Stimulated activated CD4-positive, alpha-beta T cell treated with anti-CD3 and anti-CD28 coated beads, Interleukin-15, amount 100 ng/mL, for 1 hour (primary cell): ENCODE results near the gene PSAP.

Experiments
- DNase-seq, 2 donors: peaks; one replicate each; pipeline ENCODE4 v3.0.0-alpha.2; 2020; ENCODE audit warnings: low read depth in 1 of 2, low spot score in 1 of 2

PSAP gene

DNA sequence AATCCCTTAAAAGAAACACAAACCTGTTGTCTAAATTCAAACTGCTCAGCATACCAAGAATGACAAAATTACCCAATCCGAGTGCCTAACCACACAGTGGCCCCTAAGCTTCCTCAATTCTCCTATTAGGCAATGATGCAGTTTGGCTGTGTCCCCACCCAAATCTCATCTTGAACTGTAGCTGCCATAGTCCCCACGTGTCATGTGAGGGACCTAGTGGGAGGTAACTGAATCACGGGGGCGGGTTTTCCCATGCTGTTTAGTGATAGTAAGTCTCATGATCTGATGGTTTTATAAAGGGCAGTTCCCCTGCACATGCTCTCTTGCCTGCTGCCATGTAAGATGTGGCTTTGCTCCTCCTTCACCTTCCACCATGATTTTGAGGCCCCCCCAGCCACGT is 21.9 kb downstream of the PSAP start:
- no peak for DNase-seq

DNA sequence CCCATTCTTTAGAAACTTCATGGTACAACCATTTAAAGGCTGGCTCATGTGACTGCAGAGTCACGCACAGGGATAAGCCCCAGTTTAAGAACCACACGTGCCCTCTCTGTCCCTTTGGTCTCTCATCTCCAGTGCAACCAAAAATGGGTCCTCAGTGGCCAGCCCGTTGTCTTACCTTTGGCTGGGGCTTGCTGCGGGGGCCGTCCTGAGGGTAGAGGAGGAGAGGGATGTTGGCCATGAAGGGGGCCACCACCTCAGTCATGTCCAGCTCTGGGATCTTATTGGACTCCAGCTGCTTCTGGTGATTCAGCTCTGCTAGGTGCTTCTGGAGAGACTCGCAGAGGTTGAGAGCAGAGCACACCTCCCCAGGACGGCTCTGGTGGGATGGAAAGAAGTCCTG is 22.3 kb downstream of the PSAP start:
- DNase-seq: no peak

DNA sequence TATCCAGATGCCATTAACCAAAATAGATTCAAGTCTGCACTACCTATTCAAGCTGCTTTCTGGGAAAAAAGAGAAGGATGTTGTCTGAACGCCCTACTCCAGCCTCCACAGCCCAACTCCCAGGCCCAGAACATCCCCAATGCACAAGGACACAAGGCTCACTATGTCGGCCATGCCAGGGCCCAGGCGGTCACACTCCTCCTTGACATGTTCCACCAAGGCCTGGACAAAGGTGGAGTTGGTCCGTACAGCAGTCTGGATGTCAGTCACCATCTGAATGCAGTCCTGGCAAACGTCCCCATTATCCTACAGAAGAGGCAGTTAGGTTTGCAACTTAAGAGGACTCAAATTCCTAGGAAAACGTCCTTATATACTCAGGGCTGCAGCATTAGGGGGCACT is 23.2 kb downstream of the PSAP start:
- DNase-seq: no peak

DNA sequence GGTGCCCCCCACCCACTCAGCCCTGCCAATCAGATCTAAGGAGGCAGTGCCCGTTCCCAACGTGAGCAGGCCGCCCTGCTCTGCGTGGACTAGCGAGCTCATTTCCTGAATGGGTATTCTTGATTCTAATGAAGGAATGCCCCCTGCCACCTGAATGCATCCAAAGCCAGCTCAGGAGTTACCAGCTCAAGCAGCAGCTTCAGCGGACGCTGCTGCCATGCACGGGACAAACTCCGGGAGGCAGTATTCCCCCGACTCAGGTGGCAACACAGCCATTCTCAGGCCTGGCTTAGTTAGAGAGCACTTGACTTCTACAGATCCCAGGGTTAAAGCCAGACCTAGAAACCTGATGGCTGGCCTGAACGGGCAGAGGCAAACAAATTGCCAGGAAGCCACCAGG is 25.8 kb downstream of the PSAP start:
- DNase-seq: no peak

DNA sequence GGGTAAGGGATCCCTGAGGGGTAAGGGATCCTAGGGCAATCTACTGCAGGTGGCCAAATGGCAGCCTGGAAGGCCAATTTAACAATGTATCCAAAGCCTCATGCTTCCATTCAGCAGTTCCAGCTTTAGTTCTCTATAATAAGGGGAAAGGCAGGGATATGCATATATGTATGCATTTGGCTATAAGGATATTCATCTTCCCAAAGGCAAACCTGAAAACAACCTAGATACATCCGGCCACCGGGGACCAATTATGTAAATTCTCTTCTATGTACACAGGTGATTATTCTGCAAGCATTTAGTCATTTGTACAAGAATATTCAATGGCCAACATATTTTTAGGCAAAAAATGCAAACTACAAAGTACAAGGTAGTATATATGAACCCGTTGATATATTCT is 26.7 kb downstream of the PSAP start:
- DNase-seq: no peak

DNA sequence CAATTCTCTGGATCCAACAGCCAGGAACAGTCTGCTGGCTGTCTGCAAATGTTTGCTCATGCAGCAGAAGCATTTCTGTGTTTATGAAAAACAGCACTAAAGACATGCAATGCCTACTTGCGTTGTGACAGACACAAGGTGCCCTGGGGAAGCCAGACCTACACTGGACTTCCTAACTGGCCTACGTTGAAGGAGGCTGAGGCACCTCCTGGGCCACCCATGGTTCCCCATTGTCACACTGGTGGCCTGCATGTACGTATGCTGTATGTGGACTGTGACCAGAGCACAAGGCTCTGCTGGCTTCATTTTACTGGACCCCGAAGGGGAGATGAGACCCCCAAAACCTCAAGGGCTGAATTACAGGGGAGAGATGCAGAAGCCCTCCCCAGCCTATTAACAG is 27.7 kb downstream of the PSAP start:
- no peak for DNase-seq

DNA sequence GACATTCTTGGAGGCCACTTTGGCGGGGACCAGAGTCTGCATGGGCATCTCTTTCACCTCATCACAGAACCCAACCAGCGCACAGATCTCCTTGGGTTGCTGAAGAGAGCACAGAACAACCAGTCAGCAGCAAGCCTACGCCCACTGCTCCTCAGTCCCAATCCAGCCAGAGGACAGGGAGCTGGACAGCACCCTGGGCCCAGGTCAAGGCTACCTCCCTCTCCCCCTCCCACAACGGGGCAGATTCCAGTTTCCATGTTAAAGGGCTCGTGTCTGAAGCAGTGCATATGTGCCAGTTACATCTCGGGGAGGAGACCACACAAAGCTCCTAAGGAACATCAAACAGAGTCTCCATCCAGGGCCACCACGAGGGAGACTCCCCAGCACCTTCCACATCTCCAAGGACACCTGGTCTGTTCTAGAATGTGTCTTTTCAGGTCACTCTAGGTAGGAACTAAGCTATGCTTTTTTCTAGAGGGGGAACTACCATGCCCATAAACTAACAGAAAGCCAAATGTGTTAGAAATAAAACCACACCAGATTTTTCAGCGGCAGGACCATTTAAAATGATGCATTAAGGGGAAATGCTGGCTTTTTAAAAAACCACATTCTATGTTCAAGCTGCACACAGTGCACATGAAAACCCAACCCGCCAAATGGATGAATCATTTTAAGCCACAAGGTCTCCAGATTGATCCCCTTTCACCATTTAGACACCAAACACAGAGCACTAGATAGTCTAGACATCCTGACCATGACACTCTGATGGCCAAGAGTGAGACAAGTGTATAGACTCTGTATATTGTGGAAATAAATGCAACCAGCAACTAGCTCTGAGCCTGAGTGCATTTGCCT is 28.9 kb downstream of the PSAP start:
- DNase-seq: no peak

DNA sequence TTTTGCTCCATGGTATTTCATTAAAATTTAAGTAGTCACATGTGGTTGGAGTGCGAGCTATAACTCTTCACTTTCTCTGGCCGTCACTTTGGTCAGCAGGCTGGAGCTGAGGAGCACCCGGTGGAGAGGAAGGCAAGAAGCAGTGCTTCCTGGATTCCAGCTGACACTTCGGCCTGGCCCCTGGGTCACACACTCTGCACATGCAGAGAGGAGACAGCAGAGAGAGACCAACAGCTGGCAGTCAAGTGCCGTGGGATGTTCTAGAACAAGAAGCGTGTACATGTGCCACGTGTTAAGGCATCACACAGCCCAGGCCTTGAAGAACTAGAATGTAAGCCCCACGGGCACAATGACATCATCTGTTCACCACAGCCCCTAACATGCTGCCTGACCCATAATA is 30.1 kb downstream of the PSAP start:
- DNase-seq: no peak

DNA sequence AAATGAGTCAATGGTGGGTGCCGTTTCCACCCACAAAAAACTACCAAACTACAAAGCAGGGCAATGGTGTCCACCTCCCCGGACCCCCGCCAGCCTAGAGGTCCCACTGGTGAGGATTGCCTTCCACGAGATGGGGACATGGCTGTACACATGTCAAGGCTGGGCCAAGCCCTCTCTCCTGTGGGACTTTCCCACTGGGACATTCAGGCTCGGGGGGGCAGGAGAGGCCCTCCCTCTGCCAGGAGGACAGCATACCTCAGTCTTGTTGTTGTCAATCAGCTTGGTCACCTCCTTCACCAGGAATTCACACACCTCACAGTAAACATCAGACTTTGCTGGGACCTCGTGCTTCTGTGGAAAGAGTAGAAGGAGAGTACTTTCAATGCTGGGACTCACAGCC is 31.1 kb downstream of the PSAP start:
- DNase-seq: no peak

DNA sequence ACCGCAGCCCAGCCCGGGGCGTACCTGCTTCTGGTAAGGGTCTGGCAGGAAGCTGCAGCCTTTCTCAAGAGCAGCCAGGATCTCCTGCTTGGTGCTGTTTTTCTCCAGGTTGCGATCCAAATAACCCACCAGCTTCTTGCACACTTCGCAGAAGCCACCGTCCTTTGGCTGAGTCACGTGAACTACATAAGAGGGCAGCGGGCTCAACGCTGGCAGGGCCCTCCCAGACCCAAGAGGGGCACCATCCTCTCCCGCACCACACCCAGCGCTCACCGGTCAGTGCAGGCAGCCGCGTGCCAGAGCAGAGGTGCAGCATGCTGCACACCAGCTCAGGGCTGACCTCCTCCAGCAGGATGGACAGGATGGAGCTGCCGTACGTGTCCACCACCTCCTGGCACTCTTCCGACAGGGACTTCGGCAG is 31.6 kb downstream of the PSAP start:
- no peak for DNase-seq

DNA sequence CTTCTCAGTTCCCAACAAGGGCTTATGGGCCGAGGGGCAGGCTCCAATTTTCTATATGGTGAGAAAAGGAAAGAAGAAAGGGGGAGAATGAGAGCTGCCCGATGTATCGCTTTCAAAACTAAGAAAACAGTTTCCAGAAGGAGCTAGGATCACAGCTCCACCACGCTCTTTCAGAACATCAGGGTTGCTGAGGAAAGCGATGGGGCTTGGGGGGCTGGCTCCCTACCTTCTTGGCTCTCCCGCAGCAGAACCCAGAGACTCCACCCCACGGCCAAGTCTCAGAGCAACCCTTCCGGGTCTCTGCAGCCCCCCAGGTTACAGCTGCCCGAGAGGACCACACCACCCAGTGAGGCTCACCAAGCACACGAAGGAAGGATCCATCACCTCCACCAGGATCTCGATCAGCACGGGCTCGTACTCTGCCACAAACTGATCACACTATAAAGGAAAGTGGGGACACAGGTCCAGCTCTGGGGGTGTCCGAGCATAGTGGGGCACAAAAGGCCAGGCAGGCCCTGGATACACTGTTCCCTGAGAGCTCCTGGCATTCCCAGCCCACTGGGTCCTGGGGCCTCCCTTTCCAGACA is 32.3 kb downstream of the PSAP start:
- no peak for DNase-seq

DNA sequence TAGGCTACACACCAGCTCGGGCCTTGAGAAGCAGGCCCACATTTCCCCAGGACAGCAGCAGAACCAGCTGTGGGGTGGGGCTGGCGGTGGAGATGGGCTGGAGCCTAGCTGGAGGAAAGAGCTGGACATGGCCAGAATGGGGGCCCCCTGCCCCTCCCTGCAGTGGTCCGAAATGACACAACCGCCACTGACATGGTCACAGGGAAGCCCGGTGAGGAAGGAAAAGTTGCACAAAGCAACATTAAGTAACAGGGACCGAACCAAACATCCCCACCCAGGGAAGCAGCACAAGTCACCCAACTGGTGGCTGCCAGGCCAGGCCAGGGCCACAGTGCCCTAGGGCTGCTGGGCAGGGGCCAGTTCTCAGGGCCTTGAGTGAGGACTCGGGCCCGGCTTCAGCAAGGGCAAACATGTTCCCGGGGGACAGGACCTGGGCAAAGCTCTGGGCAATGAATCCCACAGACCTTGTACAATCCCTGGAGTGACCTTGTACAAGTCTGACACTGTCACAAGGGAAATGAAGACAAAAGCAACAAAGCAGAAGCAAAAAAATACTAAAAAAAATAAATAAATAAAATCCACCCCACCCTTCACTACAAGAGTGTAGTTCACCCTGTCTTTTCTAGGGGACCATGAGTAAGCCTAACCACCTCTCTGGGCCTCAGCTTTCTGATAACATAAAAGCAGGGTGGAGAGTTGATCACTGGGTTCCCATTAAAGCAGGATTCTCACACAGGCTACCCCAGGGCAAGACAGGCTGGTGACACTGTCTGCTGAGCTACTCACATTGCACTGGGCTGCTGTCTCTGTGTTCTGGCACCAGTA is 33.0 kb downstream of the PSAP start:
- no peak for DNase-seq

DNA sequence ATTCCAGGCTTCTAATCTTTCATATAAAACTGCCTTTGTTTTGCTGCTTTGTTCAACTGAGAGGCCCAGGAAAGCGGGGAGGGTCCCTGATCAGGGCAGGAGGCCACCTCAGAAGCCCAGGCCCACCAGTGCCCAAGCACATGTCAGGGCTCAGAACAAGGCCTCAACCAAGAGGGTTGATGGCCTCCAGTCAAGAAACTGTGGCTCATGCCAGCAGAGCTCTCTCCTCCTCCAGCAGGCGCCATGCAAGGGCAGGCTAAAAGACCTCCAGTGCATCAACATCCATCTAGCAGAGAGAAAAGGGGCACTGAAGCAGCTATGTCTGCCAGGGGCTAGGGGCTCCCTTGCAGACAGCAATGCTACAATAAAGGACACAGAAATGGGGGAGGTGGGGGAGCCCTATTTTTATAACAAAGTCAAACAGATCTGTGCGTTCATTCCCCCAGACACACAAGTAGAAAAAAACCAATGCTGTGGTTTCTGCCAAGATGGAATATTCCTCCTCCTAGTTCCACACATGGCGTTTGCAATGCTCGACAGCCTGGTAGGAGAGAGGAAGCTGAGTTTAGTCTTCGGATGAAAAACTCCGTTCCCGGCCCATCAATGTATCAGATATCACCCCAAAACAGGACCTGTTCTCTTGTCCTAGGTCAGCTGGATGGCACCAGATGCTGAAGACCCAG is 34.0 kb downstream of the PSAP start:
- DNase-seq: no peak

DNA sequence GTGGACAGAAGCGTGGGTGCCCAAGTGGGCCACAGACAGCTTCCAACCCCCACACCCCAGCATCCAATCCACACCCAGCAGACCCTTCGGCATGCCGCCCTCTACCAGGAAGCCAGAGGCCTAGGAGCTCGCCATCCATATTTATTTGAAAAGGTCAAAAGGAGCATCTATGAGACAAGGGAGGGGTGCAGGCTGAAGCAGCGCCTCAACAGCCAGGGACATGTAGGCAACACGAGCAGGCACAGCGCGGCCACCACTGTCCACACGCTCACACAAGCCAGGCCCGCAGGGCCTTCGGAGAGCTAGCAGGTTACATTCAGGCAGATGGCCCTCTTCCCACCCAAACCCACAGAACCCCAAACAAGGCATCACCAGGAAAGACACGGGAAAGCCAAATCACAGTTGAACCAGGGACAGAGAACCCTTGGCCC is 34.6 kb downstream of the PSAP start:
- DNase-seq: no peak

DNA sequence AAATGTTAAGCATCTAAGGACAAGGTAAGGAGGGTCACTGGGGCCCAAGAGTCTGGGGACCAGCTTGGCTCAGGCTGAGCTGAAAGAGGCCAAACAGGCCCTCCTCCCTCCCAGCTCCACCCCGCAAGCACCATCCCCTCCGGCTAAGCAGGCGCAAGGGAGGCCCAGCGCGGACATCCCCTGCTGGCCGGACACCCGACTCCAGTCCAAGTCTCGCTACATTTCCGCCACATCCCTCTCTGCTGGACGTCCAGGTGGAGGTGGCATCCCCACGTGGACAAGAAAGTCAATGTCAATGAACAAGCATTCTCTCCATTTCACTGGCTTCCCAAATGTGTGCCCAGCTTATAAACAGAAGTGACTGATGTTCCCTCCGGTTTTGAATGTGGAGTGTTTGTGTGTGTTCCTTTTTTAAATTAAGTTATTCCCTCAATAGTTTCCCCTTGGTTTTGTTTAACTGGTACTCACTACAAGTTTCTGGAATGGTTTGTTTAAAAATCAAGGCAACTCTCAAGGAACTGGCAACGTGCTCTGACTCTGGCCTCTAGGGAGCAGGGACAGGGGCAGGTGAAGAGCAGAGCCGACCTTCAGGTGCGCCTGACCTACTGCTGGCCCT is 35.4 kb downstream of the PSAP start:
- DNase-seq: no peak

DNA sequence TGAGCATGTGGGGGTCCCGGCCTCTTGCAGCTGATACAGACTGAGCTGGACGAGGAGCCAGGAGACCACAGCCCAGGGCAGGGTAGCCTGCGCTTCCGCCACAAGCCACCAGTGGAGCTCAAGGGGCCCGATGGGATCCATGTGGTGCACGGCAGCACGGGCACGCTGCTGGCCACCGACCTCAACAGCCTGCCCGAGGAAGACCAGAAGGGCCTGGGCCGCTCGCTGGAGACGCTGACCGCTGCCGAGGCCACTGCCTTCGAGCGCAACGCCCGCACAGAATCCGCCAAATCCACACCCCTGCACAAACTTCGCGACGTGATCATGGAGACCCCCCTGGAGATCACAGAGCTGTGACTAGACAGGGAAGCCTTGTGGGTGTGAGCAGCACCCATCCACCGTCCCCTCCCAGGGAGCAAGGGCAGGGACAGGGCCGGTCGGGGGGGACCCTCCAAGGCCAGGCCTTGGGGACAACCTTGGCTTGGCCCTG is 36.1 kb downstream of the PSAP start:
- DNase-seq: no peak

DNA sequence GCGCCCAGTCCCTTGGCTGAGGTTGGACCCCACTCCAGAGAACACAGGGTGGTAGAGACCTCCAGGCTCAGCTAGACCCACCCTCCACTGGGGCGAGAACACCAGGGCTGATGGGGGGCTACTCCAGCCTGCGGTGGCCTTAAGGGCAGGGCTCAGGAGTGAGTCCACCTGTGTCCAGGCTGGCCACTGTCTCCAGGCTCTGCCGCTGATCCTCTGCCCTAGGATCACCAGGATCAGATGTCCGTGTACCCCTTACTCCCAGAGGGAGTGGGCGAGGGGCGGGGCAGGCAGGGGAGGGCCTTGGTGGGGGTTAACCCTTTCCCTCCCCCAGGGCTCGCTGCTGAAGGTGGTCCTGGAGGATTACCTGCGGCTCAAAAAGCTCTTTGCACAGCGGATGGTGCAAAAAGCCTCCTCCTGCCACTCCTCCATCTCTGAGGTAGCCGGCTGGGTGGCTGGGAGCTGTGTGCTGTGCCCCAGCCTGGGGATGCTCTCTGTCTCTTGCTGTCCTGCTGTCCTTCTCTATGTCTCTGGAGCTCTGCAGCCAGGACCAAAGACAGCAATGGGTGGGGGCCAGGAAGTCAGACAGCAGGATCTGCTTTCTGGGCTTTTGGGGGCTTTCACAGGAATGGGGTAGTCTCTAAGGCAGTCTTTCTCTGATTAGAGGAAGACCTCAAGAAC is 38.0 kb downstream of the PSAP start:
- DNase-seq: no peak

DNA sequence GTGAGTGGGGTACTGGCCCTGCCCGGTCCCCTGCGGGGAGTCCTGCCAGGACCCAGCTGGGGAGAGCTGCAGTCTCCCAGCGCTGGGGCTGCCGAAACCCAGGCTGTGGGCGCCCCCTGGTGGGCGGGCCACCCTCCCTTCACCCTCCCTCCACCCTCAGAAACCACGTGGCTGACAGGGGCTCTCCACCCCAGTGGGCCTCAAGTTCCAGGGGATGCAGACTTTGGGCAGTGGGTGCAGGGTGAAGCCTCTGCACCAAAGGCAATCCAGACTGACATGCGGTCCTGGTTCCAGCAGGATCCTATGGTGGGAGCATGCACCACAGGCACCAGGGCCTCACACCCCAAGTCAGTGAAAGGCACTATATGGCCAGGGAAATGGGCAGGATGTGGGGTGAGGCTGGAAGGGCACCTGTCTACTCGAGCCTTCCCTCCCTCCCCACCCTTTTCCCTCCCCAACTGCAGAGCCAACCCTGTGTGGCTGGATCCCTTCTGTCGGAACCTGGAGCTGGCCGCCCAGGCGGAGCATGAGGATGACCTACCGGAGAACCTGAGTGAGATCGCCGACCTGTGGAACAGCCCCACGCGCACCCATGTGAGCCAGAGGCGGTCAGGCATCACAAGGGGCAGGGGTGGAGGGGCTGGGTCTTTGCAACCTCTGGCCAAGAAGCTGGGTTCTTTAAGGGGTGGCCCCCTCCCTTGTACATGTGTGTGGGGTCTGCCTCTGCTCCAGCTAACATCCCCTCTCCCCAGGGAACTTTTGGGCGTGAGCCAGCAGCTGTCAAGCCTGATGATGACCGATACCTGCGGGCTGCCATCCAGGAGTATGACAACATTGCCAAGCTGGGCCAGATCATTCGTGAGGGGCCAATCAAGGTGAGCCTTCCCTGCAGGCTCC is 38.8 kb downstream of the PSAP start:
- peak; percentile 66 to 78 for DNase-seq

DNA sequence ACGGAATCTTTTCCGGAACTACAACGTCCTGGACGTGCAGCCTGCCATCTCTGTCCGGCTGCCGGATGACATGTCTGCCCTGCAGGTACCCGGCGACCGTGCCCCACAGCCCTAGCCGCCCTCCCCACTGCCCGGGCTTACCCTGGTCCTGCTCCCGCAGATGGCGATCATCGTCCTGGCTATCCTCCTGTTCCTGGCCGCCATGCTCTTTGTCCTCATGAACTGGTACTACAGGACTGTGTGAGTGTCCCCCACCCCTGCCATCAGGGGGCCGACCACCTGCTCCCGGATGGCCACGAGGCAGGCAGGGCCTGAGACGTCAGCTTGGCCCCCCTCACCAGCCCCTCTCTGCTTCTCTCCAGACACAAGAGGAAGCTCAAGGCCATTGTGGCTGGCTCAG is 39.7 kb downstream of the PSAP start:
- no peak for DNase-seq
